Activated CD8-positive, alpha-beta T cell treated with anti-CD3 and anti-CD28 coated beads, Interleukin-2, amount 10 ng/mL, durations not matched to agents 7 days and 5 days (primary cell): ENCODE results near the gene RPRD1A. TPM values are rescaled to one million over a fixed set of nuclear protein-coding genes. Genes with fewer than 3 reads are reported as not detected.
"Not testable (repeated sequence)": the region's sequence is repeated elsewhere in the genome, so short reads cannot be mapped to it uniquely, and the experiment has no call there.

Experiments
- ATAC-seq: fragments of 150-1000 bp; cut with Tn5 transposase; one replicate; pipeline ENCODE4 v1.10.0; 2021; ENCODE audit warnings: moderate library complexity
- CTCF ChIA-PET: fragments of 350-600 bp; sonication (Branson Sonifier 250); formaldehyde crosslinking; loops from one replicate; lab custom pipeline; 2021; ENCODE audit warnings: antibody characterized with exemption; lab: Charles Lee
- POLR2A ChIA-PET: fragments of 350-600 bp; sonication (Branson Sonifier 250); formaldehyde crosslinking; loops from one replicate; lab custom pipeline; 2021; ENCODE audit warnings: antibody characterized with exemption; lab: Charles Lee
- DNase-seq: peaks from one replicate; pipeline ENCODE4 v3.0.0-alpha.2; 2020
- H3K27ac Mint-ChIP-seq: one replicate; pipeline ENCODE4 v1.8.0; 2021; ENCODE audit warnings: mild to moderate bottlenecking, mixed read lengths
- H3K27me3 Mint-ChIP-seq: one replicate; pipeline ENCODE4 v1.8.0; 2021; ENCODE audit warnings: low read depth, mixed read lengths
- H3K36me3 Mint-ChIP-seq: one replicate; pipeline ENCODE4 v1.8.0; 2021; ENCODE audit warnings: low read depth, mixed read lengths
- H3K4me1 Mint-ChIP-seq: one replicate; pipeline ENCODE4 v1.8.0; 2021; ENCODE audit warnings: low read depth, mixed read lengths
- H3K4me3 Mint-ChIP-seq: one replicate; pipeline ENCODE4 v1.8.0; 2021; ENCODE audit warnings: mild to moderate bottlenecking, mixed read lengths
- H3K9me3 Mint-ChIP-seq: one replicate; pipeline ENCODE4 v1.8.0; 2022; ENCODE audit warnings: mixed read lengths; ENCODE audit not compliant: insufficient read depth
- total RNA-seq, 2 experiments: library from RNA; stranded (reverse); gene quantifications; one replicate each; pipeline ENCODE4 v1.2.3, GENCODE V29; 2021

Gene RPRD1A
- total RNA-seq, 2 experiments from 2014 or later: 26.8 to 28.2 TPM

GRCh38 chr18:35968278-35968880, 99.0 kb downstream of the RPRD1A start:
- ATAC-seq (no peak), DNase-seq (no peak)
- CTCF ChIA-PET: no interaction called here
- Mint-ChIP-seq H3K27ac (no peak overlapping the region), H3K4me1 (peaks cover 33% of the 10 kb centered on the region), H3K27me3 (no peaks in the 10 kb centered on the region), H3K9me3 (no peaks in the 10 kb centered on the region), H3K36me3 (peaks cover 8% of the 10 kb centered on the region), H3K4me3 (no peak overlapping the region)
- POLR2A ChIA-PET: no interaction called here

DNA sequence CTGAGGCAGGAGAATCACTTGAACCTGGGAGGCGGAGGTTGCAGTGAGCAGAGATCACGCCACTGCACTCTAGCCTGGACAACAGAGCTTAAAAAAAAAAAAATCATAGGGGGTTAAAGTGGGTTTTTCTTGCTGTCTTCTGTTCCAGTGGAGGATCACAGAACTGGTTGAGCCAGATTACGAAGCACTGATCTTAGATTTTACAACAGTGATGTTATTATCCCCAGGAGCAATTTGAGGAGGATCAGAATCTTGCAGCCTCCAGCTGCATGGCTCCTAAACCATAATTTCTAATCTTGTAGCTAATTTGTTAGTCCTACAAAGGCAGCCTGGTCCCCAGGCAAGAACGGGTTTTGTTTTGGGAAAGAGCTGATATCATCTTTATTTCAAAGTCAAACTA, 99.5 kb downstream of the RPRD1A start:
- H3K4me1 Mint-ChIP-seq: peaks cover 28% of the 10 kb centered on the region
- DNase-seq, H3K36me3 Mint-ChIP-seq, H3K4me3 Mint-ChIP-seq, H3K27ac Mint-ChIP-seq, POLR2A ChIA-PET, CTCF ChIA-PET, H3K9me3 Mint-ChIP-seq, H3K27me3 Mint-ChIP-seq, ATAC-seq: not testable (repeated sequence)

DNA sequence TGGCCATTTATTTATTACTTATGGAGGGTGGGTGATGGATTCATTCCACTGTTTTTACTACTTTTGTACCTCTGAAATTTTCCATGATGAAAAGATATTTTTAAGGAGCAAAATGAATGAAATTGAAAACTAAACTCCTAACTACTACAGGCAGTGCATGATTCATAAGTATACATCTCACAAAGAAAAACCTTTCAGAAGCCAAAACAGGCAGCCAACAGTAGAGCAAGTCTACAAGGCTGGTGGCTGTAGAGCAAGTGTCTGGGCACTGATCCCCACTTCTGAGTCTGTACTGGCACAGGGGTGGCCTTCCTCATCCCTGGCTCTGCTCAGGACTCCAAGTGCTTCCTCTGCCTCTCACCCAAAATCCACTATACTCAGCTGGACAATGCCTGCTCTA, 103.0 kb downstream of the RPRD1A start:
- Mint-ChIP-seq H3K4me3 (no peak overlapping the region), H3K27me3 (peaks cover 7% of the 10 kb centered on the region), H3K4me1 (peaks cover 10% of the 10 kb centered on the region), H3K9me3 (no peaks in the 10 kb centered on the region), H3K27ac (no peak overlapping the region), H3K36me3 (no peaks in the 10 kb centered on the region)
- ChIA-PET POLR2A (no interaction called here), CTCF (no interaction called here)
- DNase-seq: no peak
- ATAC-seq: no peak

GRCh38 chr18:35962320-35962719, 105.0 kb downstream of the RPRD1A start:
- peaks cover 9% of the 10 kb centered on the region for H3K27me3 Mint-ChIP-seq
- H3K4me3 Mint-ChIP-seq: no peak overlapping the region
- H3K27ac Mint-ChIP-seq: no peak overlapping the region
- DNase-seq (no peak), ATAC-seq (no peak)
- POLR2A ChIA-PET: no interaction called here
- H3K4me1 Mint-ChIP-seq: no peaks in the 10 kb centered on the region
- CTCF ChIA-PET: interaction anchor here (1.3 kb wide), 1 partner anchor 12 kb away, joined by 6 read pairs; no protein-coding TSS in a partner anchor
- no peaks in the 10 kb centered on the region for H3K9me3 Mint-ChIP-seq
- H3K36me3 Mint-ChIP-seq: no peaks in the 10 kb centered on the region

DNA sequence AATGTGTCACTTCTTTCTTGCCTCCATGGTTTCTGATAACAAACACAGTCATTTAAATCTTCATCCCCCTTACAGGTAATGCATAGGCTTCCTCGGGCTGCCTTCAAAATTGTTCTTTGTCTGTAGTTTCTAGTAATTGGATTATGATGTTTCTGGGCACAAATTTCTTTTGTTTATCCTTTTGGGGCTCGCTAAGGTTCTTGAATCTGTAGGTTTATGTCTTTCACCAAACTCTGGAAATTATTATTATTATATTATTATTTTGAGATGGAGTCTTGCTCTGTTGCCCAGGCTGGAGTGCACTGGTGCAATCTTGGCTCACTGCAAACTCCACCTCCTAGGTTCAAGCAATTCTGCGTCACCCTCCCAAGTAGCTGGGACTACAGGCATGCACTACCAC, 111.1 kb downstream of the RPRD1A start:
- DNase-seq: no peak
- Mint-ChIP-seq H3K9me3 (no peaks in the 10 kb centered on the region), H3K4me3 (no peak overlapping the region), H3K27me3 (peaks cover 19% of the 10 kb centered on the region), H3K27ac (no peak overlapping the region), H3K36me3 (no peaks in the 10 kb centered on the region), H3K4me1 (no peaks in the 10 kb centered on the region)
- ChIA-PET CTCF (no interaction called here), POLR2A (no interaction called here)
- ATAC-seq: no peak

- CTCF ChIA-PET: no interaction called here
- POLR2A ChIA-PET: interaction anchor here (0.6 kb wide), 2 partner anchors 73 to 664 kb away, joined by 3 to 5 read pairs; no protein-coding TSS in a partner anchor
- peaks cover 19% of the 10 kb centered on the region for H3K27me3 Mint-ChIP-seq
- H3K4me1 Mint-ChIP-seq: peaks cover 3% of the 10 kb centered on the region
- no peaks in the 10 kb centered on the region for H3K9me3 Mint-ChIP-seq
- no peak for DNase-seq
- H3K36me3 Mint-ChIP-seq: no peaks in the 10 kb centered on the region
- H3K27ac Mint-ChIP-seq: no peak overlapping the region
- no peak overlapping the region for H3K4me3 Mint-ChIP-seq
- no peak for ATAC-seq
Observed at GRCh38 chr18:35953688-35954087, 113.7 kb downstream of the RPRD1A start.

DNA sequence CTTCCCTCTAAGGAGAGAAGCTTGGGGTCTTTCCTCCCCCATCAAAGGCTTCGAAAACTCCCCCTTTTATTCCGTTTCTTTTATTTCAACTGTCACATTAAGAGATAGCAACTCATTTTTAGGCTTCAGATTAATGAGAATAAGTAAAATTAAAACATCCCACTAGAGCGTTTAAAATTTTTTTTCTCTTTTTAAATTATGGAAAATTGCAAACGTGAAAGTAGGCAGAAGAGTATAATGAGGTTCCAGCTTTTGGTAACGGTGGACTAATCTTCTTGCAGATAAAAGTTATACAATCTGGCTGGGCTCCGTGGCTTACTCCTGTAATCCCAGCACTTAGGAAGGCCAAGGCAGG, 116.8 kb downstream of the RPRD1A start:
- Mint-ChIP-seq H3K27ac (no peak overlapping the region), H3K4me3 (peak overlapping the region; percentile 72), H3K4me1 (peaks cover 3% of the 10 kb centered on the region), H3K36me3 (no peaks in the 10 kb centered on the region), H3K27me3 (peaks cover 9% of the 10 kb centered on the region), H3K9me3 (no peaks in the 10 kb centered on the region)
- CTCF ChIA-PET: interaction anchor here (0.5 to 2.2 kb wide), 12 partner anchors 9 to 564 kb away, joined by 3 to 15 read pairs (median 3); no protein-coding TSS in a partner anchor
- DNase-seq (no peak), ATAC-seq (no peak)
- POLR2A ChIA-PET: no interaction called here

DNA sequence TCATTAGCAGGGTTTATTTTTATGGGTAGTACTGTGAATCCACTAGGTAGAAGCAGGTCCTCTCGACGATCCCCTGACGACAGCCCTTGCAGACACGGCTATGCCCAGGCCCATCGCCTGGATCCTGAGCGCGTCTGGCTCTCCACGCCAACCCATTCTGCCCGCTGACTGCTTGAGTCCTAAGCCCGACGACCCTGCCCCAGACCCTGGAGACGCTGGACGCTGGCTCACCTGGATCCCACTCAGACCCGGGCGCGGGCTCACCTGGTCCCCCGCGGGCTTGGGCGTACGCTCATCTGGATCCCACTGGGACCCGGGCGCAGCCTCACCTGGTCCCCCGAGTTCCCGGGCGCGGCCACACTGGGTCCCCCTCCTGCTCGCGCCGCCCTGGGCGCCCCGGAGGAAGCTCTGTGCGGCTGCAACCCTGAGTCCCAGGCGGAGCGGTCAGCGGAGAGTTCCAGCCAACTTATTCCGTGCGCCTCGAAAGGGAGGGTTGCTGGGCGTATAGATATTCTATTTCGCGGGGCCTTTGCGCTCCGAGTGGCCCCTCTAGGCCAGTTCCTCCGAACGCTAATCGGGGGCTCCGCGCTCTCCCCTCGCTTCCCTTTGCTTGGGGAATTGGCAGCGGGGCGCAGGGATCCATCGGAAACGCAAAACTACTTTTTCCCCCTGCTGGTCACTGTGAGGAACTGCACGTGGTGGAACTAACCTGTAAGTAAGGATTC, 117.3 kb downstream of the RPRD1A start:
- ATAC-seq (peak; percentile 83), DNase-seq (peak; percentile 58)
- H3K27ac Mint-ChIP-seq: no peak overlapping the region
- peak overlapping the region; percentile 72 for H3K4me3 Mint-ChIP-seq
- H3K36me3 Mint-ChIP-seq: no peaks in the 10 kb centered on the region
- no peaks in the 10 kb centered on the region for H3K9me3 Mint-ChIP-seq
- POLR2A ChIA-PET: no interaction called here
- H3K27me3 Mint-ChIP-seq: peaks cover 8% of the 10 kb centered on the region
- CTCF ChIA-PET: interaction anchor here (0.5 to 2.2 kb wide), 13 partner anchors 10 to 564 kb away, joined by 3 to 15 read pairs (median 3); no protein-coding TSS in a partner anchor
- H3K4me1 Mint-ChIP-seq: peaks cover 3% of the 10 kb centered on the region

- no peaks in the 10 kb centered on the region for H3K9me3 Mint-ChIP-seq
- H3K4me3 Mint-ChIP-seq: no peak overlapping the region
- ChIA-PET CTCF (interaction anchor here (1.6 to 2.5 kb wide), 2 partner anchors 45 to 193 kb away, joined by 3 to 6 read pairs; no protein-coding TSS in a partner anchor), POLR2A (no interaction called here)
- ATAC-seq: no peak
- H3K27me3 Mint-ChIP-seq: peaks cover 10% of the 10 kb centered on the region
- H3K27ac Mint-ChIP-seq: no peak overlapping the region
- H3K4me1 Mint-ChIP-seq: peaks cover 3% of the 10 kb centered on the region
- no peak for DNase-seq
- H3K36me3 Mint-ChIP-seq: no peaks in the 10 kb centered on the region
Observed at GRCh38 chr18:35949090-35949489, 118.3 kb downstream of the RPRD1A start.

- DNase-seq: no peak
- no peak for ATAC-seq
- H3K4me3 Mint-ChIP-seq: no peak overlapping the region
- no peak overlapping the region for H3K27ac Mint-ChIP-seq
- H3K4me1 Mint-ChIP-seq: peaks cover 3% of the 10 kb centered on the region
- H3K9me3 Mint-ChIP-seq: no peaks in the 10 kb centered on the region
- ChIA-PET POLR2A (no interaction called here), CTCF (interaction anchor here (1.2 to 2.5 kb wide), 3 partner anchors 46 to 192 kb away, joined by 3 to 6 read pairs (median 3); no protein-coding TSS in a partner anchor)
- H3K27me3 Mint-ChIP-seq: peaks cover 10% of the 10 kb centered on the region
- H3K36me3 Mint-ChIP-seq: no peaks in the 10 kb centered on the region
Observed at GRCh38 chr18:35948080-35948479, 119.3 kb downstream of the RPRD1A start.

DNA sequence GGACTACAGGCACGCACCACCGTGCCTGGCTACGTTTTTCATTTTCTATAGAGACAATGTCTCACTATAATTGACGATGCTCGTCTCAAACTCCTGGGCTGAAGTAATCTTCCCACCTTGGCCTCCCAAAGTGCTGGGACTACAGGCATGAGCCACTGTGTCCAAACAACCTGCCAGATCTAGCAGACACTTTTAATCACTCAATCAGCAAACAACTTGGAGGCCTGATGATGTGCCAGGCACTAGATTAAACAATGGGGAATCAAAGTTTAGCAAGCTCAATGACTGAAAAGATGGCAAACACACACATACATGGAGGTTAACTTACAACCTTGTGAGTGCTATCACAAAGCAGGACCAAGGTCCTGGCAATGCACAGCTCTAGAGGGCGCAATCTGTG, 124.7 kb downstream of the RPRD1A start:
- Mint-ChIP-seq H3K9me3 (no peaks in the 10 kb centered on the region), H3K4me1 (no peaks in the 10 kb centered on the region)
- POLR2A ChIA-PET: no interaction called here

GRCh38 chr18:35942133-35942532, 125.2 kb downstream of the RPRD1A start:
- ATAC-seq: no peak
- no peaks in the 10 kb centered on the region for H3K36me3 Mint-ChIP-seq
- peaks cover 5% of the 10 kb centered on the region for H3K27me3 Mint-ChIP-seq
- no peaks in the 10 kb centered on the region for H3K4me1 Mint-ChIP-seq
- no peak overlapping the region for H3K4me3 Mint-ChIP-seq
- DNase-seq: no peak
- CTCF ChIA-PET: no interaction called here
- H3K9me3 Mint-ChIP-seq: no peaks in the 10 kb centered on the region
- POLR2A ChIA-PET: no interaction called here
- no peak overlapping the region for H3K27ac Mint-ChIP-seq

More for the DNA sequence above, 124.7 kb downstream of the RPRD1A start:
- ATAC-seq (no peak), DNase-seq (no peak)
- CTCF ChIA-PET: no interaction called here
- H3K27me3 Mint-ChIP-seq: peaks cover 3% of the 10 kb centered on the region
- H3K27ac Mint-ChIP-seq: no peak overlapping the region
- no peak overlapping the region for H3K4me3 Mint-ChIP-seq
- no peaks in the 10 kb centered on the region for H3K36me3 Mint-ChIP-seq
